SK-N-SH treated with all-trans-retinoic acid at 6 μM for 48 hours (cell line): Measurements from ENCODE around the gene MT1X.

Experiments used
- ATAC-seq: fragments of 200-7000 bp; cut with Tn5 transposase; 3 replicates; pipeline ENCODE4 v1.9.1; 2020; ENCODE audit warnings: mild to moderate bottlenecking, moderate library complexity
- ARNTL ChIP-seq: fragments of 450-650 bp; formaldehyde crosslinking; IDR thresholded peaks from 2 replicates; pipeline ENCODE4 v1.5.0; 2020; ENCODE audit warnings: low read depth, mild to moderate bottlenecking, moderate library complexity, borderline replicate concordance
- BACH2 ChIP-seq: fragments of 250-450 bp; sonication (Bioruptor Pico); IDR thresholded peaks from 2 replicates; pipeline ENCODE4 v1.9.0; 2021; ENCODE audit warnings: mild to moderate bottlenecking, borderline replicate concordance
- CSDC2 ChIP-seq: fragments of 250-450 bp; sonication (Bioruptor Pico); IDR thresholded peaks from 2 replicates; pipeline ENCODE4 v1.5.0; 2020; ENCODE audit warnings: mild to moderate bottlenecking, moderate library complexity
- CSRNP3 ChIP-seq: fragments of 250-450 bp; sonication (Bioruptor Pico); IDR thresholded peaks from 2 replicates; pipeline ENCODE4 v1.5.1; 2021; ENCODE audit warnings: mild to moderate bottlenecking, moderate library complexity
- ESRRG ChIP-seq: fragments of 250-450 bp; sonication (Bioruptor Pico); IDR thresholded peaks from 2 replicates; pipeline ENCODE4 v1.6.1; 2021; ENCODE audit warnings: mild to moderate bottlenecking
- GLIS3 ChIP-seq: fragments of 250-450 bp; sonication (Bioruptor Pico); IDR thresholded peaks from 2 replicates; pipeline ENCODE4 v1.5.0; 2020; ENCODE audit warnings: mild to moderate bottlenecking, moderate library complexity
- ISL1 ChIP-seq: fragments of 250-450 bp; sonication (Bioruptor Pico); IDR thresholded peaks from 2 replicates; pipeline ENCODE4 v2.1.2; 2022; ENCODE audit warnings: mild to moderate bottlenecking, moderate library complexity
- OSR1 ChIP-seq: fragments of 250-450 bp; sonication (Bioruptor Pico); IDR thresholded peaks from 2 replicates; pipeline ENCODE4 v1.8.0; 2022; ENCODE audit warnings: moderate library complexity, mild to moderate bottlenecking, inconsistent platforms
- PPARA ChIP-seq: fragments of 250-450 bp; sonication (Bioruptor Pico); IDR thresholded peaks from 2 replicates; pipeline ENCODE4 v1.5.0; 2020; ENCODE audit warnings: mild to moderate bottlenecking, borderline replicate concordance
- RARB ChIP-seq: fragments of 250-450 bp; sonication (Bioruptor Pico); IDR thresholded peaks from 2 replicates; pipeline ENCODE4 v1.8.0; 2021; ENCODE audit warnings: mild to moderate bottlenecking, moderate library complexity
- SNAI2 ChIP-seq: fragments of 250-450 bp; sonication (Bioruptor Pico); IDR thresholded peaks from 2 replicates; pipeline ENCODE4 v1.5.0; 2020; ENCODE audit warnings: mild to moderate bottlenecking, moderate library complexity
- TCF4 ChIP-seq: fragments of 250-450 bp; sonication (Bioruptor Pico); IDR thresholded peaks from 2 replicates; pipeline ENCODE4 v1.8.0; 2021; ENCODE audit warnings: mild to moderate bottlenecking, moderate library complexity, borderline replicate concordance
- TOX ChIP-seq: fragments of 250-450 bp; sonication (Bioruptor Pico); IDR thresholded peaks from 2 replicates; pipeline ENCODE4 v1.8.0; 2021; ENCODE audit warnings: mild to moderate bottlenecking, moderate library complexity, borderline replicate concordance
- TSHZ2 ChIP-seq: fragments of 250-450 bp; sonication (Bioruptor Pico); IDR thresholded peaks from 2 replicates; pipeline ENCODE4 v1.5.0; 2020; ENCODE audit warnings: mild to moderate bottlenecking, moderate library complexity
- ZFP3 ChIP-seq: fragments of 250-450 bp; sonication (Bioruptor Pico); IDR thresholded peaks from 2 replicates; pipeline ENCODE4 v1.5.0; 2020; ENCODE audit warnings: mild to moderate bottlenecking, moderate library complexity
- ZFP30 ChIP-seq: fragments of 450-650 bp; formaldehyde crosslinking; IDR thresholded peaks from 2 replicates; pipeline ENCODE4 v1.5.0; 2022; ENCODE audit warnings: mild to moderate bottlenecking, moderate library complexity
- ZNF70 ChIP-seq: fragments of 450-650 bp; formaldehyde crosslinking; IDR thresholded peaks from 2 replicates; pipeline ENCODE4 v1.5.0; 2020; ENCODE audit warnings: mild to moderate bottlenecking, moderate library complexity
- ZNF8 ChIP-seq: fragments of 450-650 bp; formaldehyde crosslinking; IDR thresholded peaks from 2 replicates; pipeline ENCODE4 v1.5.0; 2020; ENCODE audit warnings: mild to moderate bottlenecking, moderate library complexity
- TF ChIP-seq, protein P1 (sequence below): fragments of 250-450 bp; sonication (Bioruptor Pico); IDR thresholded peaks from 2 replicates; pipeline ENCODE4 v1.5.1; 2020; ENCODE audit warnings: low read depth, mild to moderate bottlenecking, moderate library complexity
- TF ChIP-seq, protein P2 (sequence below): fragments of 250-450 bp; sonication (Bioruptor Pico); IDR thresholded peaks from 2 replicates; pipeline ENCODE4 v1.8.0; 2020; ENCODE audit warnings: mild to moderate bottlenecking, moderate library complexity, borderline replicate concordance
- TF ChIP-seq, protein P3 (sequence below): fragments of 250-450 bp; sonication (Bioruptor Pico); IDR thresholded peaks from 2 replicates; pipeline ENCODE4 v1.8.0; 2021; ENCODE audit warnings: low read depth, mild to moderate bottlenecking, moderate library complexity, borderline replicate concordance

MT1X gene

GRCh38 chr16:56645838-56646237 is 36.4 kb upstream of the MT1X start (continued):
- no peak for TF ChIP-seq GLIS3 (CRISPR knock-in tag)

GRCh38 chr16:56647641-56648431 is 34.4 kb upstream of the MT1X start:
- TF ChIP-seq RARB = no peak
- TF ChIP-seq GLIS3 (CRISPR knock-in tag) = no peak
- TF ChIP-seq ZFP30 (CRISPR knock-in tag) = no peak
- TF ChIP-seq CSDC2 (CRISPR knock-in tag) = no peak
- TF ChIP-seq SNAI2 (CRISPR knock-in tag) = no peak
- TF ChIP-seq BACH2 (CRISPR knock-in tag) = no peak
- TF ChIP-seq TOX (CRISPR knock-in tag) = no peak
- no peak for TF ChIP-seq CSRNP3
- ATAC-seq = no peak

DNA sequence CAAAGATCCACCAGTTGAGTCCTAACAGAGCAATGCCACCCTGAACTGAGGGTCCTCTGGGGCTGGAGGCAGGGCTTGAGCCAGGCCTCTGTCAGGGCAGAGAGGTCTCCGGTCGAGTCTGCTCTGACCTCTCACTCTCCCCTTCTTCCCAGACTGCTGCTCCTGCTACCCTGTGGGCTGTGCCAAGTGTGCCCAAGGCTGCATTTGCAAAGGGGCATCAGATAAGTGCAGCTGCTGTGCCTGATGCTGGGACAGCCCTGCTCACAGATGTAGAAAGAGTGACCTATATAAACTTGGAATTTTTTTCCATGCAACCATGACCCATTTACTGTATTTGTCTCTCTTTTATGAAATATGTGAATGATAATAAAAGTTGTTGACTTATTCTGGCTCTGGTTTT is 33.0 kb upstream of the MT1X start:
- ATAC-seq = no peak

GRCh38 chr16:56649820-56650219 is 32.5 kb upstream of the MT1X start:
- TF ChIP-seq, protein P1, sequence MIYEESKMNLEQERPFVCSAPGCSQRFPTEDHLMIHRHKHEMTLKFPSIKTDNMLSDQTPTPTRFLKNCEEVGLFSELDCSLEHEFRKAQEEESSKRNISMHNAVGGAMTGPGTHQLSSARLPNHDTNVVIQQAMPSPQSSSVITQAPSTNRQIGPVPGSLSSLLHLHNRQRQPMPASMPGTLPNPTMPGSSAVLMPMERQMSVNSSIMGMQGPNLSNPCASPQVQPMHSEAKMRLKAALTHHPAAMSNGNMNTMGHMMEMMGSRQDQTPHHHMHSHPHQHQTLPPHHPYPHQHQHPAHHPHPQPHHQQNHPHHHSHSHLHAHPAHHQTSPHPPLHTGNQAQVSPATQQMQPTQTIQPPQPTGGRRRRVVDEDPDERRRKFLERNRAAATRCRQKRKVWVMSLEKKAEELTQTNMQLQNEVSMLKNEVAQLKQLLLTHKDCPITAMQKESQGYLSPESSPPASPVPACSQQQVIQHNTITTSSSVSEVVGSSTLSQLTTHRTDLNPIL = no peak
- no peak for TF ChIP-seq TSHZ2
- no peak for TF ChIP-seq ZNF8 (CRISPR knock-in tag)
- TF ChIP-seq ESRRG (CRISPR knock-in tag) = no peak
- TF ChIP-seq BACH2 (CRISPR knock-in tag) = no peak
- no peak for TF ChIP-seq GLIS3 (CRISPR knock-in tag)
- no peak for TF ChIP-seq PPARA (CRISPR knock-in tag)
- TF ChIP-seq, protein P2, sequence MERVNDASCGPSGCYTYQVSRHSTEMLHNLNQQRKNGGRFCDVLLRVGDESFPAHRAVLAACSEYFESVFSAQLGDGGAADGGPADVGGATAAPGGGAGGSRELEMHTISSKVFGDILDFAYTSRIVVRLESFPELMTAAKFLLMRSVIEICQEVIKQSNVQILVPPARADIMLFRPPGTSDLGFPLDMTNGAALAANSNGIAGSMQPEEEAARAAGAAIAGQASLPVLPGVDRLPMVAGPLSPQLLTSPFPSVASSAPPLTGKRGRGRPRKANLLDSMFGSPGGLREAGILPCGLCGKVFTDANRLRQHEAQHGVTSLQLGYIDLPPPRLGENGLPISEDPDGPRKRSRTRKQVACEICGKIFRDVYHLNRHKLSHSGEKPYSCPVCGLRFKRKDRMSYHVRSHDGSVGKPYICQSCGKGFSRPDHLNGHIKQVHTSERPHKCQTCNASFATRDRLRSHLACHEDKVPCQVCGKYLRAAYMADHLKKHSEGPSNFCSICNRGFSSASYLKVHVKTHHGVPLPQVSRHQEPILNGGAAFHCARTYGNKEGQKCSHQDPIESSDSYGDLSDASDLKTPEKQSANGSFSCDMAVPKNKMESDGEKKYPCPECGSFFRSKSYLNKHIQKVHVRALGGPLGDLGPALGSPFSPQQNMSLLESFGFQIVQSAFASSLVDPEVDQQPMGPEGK (CRISPR knock-in tag) = no peak
- no peak for TF ChIP-seq ISL1
- TF ChIP-seq, all 23 proteins: peak for 0
- ATAC-seq = no peak

More for the DNA sequence above, 33.0 kb upstream of the MT1X start:
- TF ChIP-seq ARNTL (CRISPR knock-in tag) (no peak), GLIS3 (CRISPR knock-in tag) (no peak), ZNF70 (no peak), RARB (no peak), OSR1 (no peak)

DNA sequence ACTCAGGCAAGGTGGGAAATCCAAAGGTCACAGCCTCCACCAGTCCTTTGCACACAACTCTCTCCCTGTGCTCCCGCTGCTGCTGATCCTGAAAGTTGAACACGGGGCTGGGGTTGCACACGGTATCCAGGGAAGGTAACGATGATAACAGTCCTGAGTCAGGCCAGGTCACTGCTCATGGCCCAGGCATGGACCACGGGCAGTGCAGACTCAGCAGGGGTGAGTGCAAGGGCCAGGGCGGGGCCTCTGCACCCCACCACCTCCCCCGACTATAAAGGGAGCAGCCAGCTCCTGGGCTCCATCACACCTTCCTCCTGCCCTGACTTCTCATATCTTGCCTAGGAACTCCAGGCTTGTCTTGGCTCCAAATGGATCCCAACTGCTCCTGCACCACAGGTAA is 30.7 kb upstream of the MT1X start, which contains the start of gene MT1B:
TSS of gene MT1B (plus strand) at position 301 of the 400 bp plus-strand sequence. CDS start at position 369, 68 bp downstream.
- no peak for ATAC-seq
- TF ChIP-seq ARNTL (CRISPR knock-in tag) (no peak), TCF4 (CRISPR knock-in tag) (no peak), ZFP30 (CRISPR knock-in tag) (no peak), GLIS3 (CRISPR knock-in tag) (no peak), ZNF8 (CRISPR knock-in tag) (no peak), OSR1 (no peak), TSHZ2 (no peak), ZFP3 (no peak), ESRRG (CRISPR knock-in tag) (no peak), PPARA (CRISPR knock-in tag) (no peak), CSDC2 (CRISPR knock-in tag) (no peak)
- TF ChIP-seq, protein P3, sequence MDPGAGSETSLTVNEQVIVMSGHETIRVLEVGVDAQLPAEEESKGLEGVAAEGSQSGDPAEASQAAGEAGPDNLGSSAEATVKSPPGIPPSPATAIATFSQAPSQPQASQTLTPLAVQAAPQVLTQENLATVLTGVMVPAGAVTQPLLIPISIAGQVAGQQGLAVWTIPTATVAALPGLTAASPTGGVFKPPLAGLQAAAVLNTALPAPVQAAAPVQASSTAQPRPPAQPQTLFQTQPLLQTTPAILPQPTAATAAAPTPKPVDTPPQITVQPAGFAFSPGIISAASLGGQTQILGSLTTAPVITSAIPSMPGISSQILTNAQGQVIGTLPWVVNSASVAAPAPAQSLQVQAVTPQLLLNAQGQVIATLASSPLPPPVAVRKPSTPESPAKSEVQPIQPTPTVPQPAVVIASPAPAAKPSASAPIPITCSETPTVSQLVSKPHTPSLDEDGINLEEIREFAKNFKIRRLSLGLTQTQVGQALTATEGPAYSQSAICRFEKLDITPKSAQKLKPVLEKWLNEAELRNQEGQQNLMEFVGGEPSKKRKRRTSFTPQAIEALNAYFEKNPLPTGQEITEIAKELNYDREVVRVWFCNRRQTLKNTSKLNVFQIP (CRISPR knock-in tag) = no peak
